Esophagus muscularis mucosa (tissue), 4 donors: ENCODE results near the gene RFC1.

Source experiments
- EP300 ChIP-seq: sonication (generic); formaldehyde crosslinking; IDR thresholded peaks from one replicate; pipeline ENCODE4 v1.6.1; 2017; ENCODE audit warnings: antibody characterized with exemption
- POLR2A ChIP-seq: fragments of 450-650 bp; IDR thresholded peaks from one replicate; pipeline ENCODE4 v1.6.1; 2017; ENCODE audit warnings: antibody characterized with exemption, moderate library complexity, mild to moderate bottlenecking, low read depth
- TF ChIP-seq, protein P1 (sequence below), 3 experiments: fragments of 200-600 bp in 2 of 3; fragments of 450-650 bp in 1 of 3; sonication (generic) in 2 of 3; IDR thresholded peaks; one replicate each; pipeline ENCODE4 v1.5.1; 2017 to 2019; ENCODE audit warnings: antibody characterized with exemption in 3 of 3, mild to moderate bottlenecking in 2 of 3, moderate library complexity in 1 of 3

DNA sequence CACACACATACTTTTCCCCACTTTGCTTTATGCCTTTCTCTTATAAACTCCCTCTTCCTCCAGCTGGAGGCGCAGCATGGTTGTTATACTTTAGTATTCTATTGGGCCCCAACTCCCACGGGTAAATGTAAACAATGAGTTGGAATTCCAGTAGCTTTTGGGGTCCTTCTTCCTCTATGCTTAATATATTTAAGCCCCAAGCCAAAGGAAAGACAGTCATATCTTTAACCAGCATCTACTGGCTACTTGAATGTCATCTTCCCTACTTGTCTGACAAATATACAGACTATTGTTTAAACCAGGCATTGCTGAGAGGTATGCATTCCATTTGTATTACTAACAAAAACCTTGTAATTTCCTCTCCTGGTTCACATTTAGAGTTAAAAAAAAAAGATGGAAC lies 110.9 kb downstream of the RFC1 start:
- TF ChIP-seq, protein P1, sequence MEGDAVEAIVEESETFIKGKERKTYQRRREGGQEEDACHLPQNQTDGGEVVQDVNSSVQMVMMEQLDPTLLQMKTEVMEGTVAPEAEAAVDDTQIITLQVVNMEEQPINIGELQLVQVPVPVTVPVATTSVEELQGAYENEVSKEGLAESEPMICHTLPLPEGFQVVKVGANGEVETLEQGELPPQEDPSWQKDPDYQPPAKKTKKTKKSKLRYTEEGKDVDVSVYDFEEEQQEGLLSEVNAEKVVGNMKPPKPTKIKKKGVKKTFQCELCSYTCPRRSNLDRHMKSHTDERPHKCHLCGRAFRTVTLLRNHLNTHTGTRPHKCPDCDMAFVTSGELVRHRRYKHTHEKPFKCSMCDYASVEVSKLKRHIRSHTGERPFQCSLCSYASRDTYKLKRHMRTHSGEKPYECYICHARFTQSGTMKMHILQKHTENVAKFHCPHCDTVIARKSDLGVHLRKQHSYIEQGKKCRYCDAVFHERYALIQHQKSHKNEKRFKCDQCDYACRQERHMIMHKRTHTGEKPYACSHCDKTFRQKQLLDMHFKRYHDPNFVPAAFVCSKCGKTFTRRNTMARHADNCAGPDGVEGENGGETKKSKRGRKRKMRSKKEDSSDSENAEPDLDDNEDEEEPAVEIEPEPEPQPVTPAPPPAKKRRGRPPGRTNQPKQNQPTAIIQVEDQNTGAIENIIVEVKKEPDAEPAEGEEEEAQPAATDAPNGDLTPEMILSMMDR (IDR thresholded peaks at IDR 0.05), result no peak
- TF ChIP-seq EP300, result no peak
- TF ChIP-seq POLR2A, result no peak
